IPS-NIHi11 (cell line): Measurements from ENCODE around the gene MAN1C1.
"Not testable (repeated sequence)": the region's sequence is repeated elsewhere in the genome, so short reads cannot be mapped to it uniquely, and the experiment has no call there.

Source experiments
- DNase-seq: peaks from one replicate; pipeline ENCODE4 v3.0.0; 2012; ENCODE audit warnings: mixed read lengths, low spot score

MAN1C1 gene

GRCh38 chr1:25698252-25698651, 81.7 kb downstream of the MAN1C1 start:
- DNase-seq: no peak

- DNase-seq: not testable (repeated sequence)
Measured at GRCh38 chr1:25699059-25699458, 82.5 kb downstream of the MAN1C1 start.

DNA sequence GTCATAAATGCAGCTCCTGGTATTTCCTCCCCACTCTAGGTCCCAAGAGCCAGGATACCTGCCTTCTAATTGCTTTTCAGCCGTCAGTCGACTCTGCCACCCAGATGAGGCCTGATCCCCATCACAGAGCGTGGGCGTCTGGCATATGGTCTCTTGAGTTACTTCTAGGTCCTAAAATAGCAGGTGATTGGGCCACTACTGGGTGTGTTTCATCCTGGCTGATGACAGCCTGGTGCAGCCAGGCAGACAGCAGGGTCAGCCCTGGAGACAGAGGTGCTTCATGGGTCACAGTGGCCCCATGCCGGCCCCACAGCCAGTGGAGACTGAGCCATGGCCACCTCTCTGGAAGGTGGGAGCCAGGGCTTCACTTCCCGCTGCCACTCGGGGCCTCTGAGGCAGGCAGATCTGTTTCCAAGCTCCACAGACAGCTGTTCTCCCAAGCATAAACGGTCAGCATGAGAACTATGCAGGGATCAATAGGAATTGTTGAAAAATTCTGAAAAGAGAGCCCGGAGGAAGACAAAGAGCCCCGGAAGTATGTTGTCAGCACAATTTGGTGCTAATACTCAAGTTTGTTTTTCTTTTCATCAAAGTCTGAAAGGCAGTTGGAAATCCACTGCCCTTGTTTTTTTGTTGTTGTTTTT, 83.0 kb downstream of the MAN1C1 start:
- no peak for DNase-seq

- no peak for DNase-seq
Measured at GRCh38 chr1:25700144-25700523, 83.5 kb downstream of the MAN1C1 start.

DNA sequence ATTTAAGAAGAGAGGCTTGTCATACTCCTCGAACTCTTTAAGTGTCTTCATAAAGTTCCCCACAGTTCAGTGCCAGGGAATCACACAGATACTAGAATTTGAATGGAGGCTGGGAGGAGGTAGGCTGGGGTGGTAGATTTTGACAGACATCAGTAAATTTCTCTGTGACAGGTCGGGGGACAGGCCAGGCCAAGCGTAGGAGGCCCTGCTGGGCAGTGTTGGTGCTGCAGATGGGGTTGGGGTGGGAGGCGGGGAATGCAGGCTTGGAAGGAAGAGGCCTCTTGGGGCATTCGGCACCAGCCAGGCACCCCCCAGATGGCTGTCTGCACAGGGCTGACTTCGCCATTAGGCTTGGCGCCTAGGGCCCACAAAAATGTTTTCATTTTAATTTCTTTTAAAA, 84.0 kb downstream of the MAN1C1 start:
- peak; percentile 70 for DNase-seq

GRCh38 chr1:25701030-25701785, 84.6 kb downstream of the MAN1C1 start:
- DNase-seq: no peak

DNA sequence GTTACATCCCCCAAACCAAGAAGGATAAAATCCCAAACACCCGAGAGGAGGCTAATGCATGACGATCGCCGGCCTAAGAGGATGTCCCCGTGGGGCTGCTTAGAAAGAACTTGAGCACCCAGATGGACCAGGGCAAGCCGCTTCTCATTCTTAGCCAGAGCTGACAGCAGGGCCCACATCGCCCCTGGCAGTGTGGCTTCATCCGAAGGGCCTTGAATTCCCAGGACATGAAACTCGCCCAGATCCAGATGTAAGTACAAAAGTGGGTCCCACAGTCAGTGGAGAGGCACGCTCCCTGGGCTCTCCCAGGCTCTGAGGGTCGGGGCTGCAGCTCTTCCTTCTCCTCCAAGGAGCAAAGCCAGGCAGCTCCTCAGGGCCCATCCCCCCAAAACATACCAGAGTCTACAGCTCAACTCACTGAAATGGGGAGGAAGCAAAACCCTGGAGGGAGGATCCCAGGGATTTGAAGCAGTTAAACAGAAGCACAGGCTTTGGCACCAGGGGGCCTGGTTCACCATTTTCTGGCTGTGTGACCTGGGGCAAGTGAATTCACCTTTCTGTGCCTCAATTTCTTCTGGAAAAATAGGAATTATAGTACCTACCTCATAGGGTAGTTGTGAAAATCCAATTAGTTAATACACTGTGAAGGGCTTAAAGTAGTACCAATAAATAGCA, 85.6 kb downstream of the MAN1C1 start:
- DNase-seq: peak; percentile 58

DNA sequence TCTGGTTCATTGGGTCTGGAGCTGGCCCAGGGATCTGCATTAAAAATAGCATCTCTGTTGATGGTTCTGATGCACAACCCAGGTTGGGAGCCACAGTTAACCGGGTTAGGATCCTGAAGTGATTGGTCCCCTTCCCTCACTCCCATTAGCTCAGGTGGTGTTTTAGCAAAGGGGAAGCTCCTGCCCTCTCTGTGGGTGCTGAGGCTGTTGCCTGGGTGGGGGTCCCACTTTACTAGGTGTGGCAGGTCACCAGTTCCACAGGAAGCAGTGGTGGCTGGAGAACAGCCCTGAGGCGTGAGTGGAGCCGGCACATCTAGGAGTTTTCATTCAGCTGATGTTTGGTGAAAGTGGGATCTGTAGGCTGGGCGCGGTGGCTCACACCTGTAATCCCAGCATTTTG, 86.5 kb downstream of the MAN1C1 start:
- DNase-seq: no peak

GRCh38 chr1:25703671-25704266, 87.2 kb downstream of the MAN1C1 start:
- DNase-seq: no peak

GRCh38 chr1:25704267-25704691, 87.7 kb downstream of the MAN1C1 start:
- no peak for DNase-seq

DNA sequence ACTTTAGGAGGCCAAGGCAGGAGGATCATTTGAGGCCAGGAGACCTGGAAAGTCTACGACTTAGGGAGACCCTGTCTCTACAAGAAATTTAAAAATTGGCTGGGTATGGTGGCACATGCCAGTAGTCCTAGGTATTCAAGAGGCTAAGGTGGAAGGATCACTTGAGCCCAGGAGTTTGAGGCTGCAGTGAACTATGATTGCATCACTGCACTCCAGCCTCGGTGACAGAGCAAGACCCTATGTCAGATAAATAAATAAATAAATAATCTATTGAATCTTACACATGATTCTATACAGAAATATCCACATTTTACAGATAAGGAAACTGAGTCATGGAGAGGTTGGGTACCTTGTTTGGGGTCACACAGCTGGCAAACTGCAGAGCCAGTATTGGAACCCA, 89.1 kb downstream of the MAN1C1 start:
- no peak for DNase-seq

DNA sequence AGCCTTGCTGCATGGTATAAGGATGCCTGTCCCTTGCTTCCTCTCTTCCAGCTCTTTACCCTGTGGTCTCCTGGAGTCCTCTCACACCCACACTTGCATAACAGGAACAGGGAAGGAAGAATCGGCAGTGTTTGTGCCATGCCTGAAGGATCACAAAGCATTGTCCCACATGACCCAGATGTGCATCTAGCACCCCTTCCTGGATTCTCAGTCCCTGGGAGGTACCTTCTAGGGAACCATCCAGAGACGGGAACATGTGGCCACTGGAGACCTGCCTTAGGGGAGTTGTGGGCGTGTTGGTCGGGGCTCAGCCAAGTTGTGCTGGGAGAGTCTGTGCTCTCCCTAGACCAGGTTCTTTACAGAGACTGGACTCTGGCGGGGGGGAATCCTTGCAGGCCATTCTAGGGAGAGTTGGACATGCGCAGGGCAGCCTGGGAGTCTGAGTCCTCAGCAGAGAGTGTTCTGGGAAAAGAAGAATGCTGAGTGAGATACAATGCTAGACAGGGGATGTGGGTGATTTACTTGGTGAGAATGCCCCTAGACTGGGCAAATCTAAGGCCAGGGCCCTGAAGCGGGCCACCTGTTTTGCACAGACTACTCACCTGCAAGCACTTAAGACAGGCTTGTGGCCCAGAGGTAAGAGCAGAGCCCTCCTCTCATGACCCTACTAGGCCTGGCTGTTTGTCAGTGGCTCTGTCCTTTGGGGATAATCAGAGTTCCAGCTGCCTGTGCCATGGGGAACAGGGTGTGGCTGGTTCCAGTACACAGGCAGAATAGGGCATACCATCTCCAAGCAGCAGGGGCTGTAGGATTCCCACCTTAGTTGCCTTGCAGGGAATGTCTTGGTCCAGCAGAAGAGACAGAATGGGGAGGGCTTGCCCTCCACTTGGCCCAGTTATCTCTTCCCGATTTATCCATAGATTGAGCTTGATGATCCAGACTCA, 89.8 kb downstream of the MAN1C1 start:
- DNase-seq: no peak

- DNase-seq: peak; percentile 47
Measured at GRCh38 chr1:25707280-25708016, 90.9 kb downstream of the MAN1C1 start.

DNA sequence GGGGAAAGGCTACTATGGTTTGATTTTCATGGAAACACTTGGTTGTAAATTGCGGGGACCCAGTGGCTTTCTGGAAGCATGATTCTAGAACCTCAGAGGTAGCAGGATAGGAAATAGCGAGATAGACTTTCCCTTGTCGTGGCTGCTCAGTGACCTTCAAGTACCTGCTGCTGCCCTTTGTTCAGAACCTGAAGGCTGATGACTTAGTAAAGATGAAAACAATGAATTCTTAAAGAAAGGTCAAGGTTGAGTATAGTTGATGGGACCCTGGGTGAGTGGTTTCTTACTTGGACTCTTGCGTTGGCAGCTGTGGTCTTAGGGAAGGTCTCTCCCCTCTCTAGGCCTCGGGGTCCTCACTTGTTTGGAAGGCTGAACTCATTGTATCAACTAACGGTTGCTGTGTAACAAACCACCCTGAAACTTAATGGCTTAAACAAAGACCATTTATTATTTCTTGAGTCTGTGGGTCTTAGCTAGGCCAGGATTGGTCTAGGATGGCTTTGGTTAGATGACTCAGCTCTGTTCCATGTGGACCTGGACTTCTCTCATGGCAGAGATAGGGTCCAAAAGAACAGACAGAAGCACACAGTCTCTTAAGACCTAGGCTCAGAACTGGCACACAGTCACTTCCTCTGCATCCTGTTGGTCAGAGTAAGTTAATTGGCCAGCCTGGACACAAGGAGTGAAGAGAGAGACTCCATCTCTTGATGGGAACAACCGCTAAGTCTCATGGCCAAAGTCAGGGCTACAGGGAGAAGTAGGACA, 94.2 kb downstream of the MAN1C1 start:
- DNase-seq: no peak

GRCh38 chr1:25711555-25712298, 95.1 kb downstream of the MAN1C1 start:
- DNase-seq: no peak

DNA sequence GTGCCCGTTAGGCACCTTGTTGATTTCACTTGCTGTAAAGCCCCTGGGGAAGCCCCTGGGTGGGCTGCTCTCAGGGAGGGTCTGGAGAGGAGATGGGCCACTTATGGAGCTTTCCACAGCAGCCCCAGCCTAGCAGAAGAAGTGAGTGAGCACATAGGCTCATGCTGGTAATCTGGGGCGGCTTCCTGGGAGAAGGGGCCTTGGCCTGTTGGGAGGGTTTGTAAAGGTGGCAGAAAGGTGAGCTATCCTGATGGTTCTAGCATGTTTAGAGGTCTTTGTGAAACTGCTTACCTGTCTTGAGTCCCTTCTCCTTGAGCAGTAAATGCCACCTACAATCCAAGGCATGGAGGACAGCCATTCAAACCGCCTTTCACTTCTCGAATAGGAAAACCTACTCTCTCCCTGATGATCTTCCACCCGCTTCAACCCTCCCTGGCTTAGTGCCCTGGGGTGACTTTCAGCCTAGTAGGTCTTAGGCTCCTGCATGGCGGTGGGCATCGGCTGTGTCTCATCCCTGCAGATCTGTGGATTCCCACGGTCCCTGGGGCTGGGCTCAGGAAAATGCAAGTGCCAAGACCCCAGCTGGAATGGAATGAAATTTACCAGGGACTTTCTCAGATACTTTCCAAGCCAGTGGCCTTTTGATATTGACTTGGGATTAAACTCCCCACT, 95.8 kb downstream of the MAN1C1 start:
- DNase-seq: no peak

DNA sequence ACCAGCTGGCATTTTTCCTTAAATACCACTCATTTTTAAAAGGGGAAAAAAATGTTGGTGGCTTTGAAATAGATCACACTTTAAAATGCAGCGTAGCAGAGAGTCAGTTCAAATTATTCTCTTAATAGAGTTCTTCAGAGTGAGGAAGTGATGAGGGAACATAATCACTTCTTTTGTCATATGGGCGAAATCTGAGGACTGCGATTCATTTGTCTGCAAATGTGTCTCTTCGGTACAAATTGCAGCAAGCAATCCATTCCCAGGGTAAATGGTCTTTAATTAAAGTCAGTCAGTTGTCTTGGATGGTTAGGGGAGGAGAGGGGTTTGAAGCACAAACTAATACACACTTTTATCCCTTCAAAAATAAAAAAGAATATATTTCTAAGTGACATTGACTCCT, 97.4 kb downstream of the MAN1C1 start:
- DNase-seq: no peak

DNA sequence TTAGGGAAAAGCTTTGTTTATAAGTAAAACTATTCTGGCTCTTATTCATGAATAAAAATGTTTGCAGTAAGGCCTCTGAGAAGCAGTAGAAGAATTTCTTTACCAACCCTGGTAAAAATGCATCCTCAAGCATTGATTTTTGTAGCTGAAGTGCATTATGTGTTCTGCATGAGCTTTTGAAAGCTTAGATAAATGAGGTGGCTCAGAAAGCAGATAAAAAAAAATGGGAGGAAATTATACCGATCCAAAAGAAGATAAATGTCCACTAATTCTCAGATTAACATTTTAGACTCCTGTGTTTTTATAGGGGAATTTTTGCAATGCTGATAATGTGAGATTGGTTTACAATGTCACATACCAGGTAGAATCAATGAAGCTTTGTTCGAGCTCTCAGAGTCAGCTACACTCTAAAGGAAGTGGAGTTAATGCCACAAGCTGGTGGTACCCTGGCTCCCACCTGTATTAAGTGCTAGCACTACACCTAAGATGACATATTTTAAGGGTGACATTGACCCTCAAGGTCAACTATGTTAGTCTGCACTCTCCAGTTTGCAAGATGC, 97.9 kb downstream of the MAN1C1 start:
- no peak for DNase-seq

DNA sequence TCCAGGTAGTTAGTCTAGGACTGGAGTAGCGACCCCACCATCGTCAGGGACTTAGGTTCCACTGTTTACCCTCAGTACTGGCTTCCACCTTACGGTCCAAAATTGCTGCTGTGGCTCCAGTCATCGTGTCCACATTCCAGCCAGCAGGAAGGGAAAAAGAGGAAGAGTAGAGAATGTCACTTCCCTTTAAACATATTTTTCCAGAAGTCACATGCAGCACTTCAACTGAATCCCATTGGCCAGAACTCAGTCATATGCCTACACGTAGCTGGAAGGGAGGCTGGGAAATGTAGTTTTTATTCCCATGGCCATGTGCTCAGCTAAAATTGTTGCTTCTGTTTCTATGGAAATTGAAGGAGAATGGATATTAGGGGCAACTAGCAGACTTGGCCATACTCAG, 99.3 kb downstream of the MAN1C1 start:
- no peak for DNase-seq
